Esophagus squamous epithelium (tissue), 4 donors: ENCODE measurements around the gene TXNDC8.

ENCODE experiments used
- POLR2A ChIP-seq, 4 donors: fragments of 450-650 bp; IDR thresholded peaks; one replicate each; pipeline ENCODE4 v1.6.1; 2017; ENCODE audit warnings: antibody characterized with exemption in 4 of 4, mild to moderate bottlenecking in 4 of 4, moderate library complexity in 3 of 4
- TF ChIP-seq, protein P1 (sequence below), 6 experiments: fragments of 450-650 bp in 4 of 6; fragments of 200-600 bp in 2 of 6; sonication (generic) in 2 of 6; IDR thresholded peaks; one replicate each; pipeline ENCODE4 v1.5.1; 2016 to 2019; ENCODE audit warnings: antibody characterized with exemption in 6 of 6, mild to moderate bottlenecking in 4 of 6, moderate library complexity in 4 of 6

GRCh38 chr9:110382731-110383130, 45.1 kb upstream of the TXNDC8 start:
- TF ChIP-seq, protein P1, sequence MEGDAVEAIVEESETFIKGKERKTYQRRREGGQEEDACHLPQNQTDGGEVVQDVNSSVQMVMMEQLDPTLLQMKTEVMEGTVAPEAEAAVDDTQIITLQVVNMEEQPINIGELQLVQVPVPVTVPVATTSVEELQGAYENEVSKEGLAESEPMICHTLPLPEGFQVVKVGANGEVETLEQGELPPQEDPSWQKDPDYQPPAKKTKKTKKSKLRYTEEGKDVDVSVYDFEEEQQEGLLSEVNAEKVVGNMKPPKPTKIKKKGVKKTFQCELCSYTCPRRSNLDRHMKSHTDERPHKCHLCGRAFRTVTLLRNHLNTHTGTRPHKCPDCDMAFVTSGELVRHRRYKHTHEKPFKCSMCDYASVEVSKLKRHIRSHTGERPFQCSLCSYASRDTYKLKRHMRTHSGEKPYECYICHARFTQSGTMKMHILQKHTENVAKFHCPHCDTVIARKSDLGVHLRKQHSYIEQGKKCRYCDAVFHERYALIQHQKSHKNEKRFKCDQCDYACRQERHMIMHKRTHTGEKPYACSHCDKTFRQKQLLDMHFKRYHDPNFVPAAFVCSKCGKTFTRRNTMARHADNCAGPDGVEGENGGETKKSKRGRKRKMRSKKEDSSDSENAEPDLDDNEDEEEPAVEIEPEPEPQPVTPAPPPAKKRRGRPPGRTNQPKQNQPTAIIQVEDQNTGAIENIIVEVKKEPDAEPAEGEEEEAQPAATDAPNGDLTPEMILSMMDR (IDR thresholded peaks at IDR 0.05) = no peak
- TF ChIP-seq POLR2A (IDR thresholded peaks at IDR 0.05) = no peak
